IPS-18a (cell line): ENCODE measurements around the gene RIC8B.
"Not testable (repeated sequence)": the region's sequence is repeated elsewhere in the genome, so short reads cannot be mapped to it uniquely, and the experiment has no call there.

ENCODE experiments used
- H3K27ac ChIP-seq: one replicate; pipeline ENCODE4 v1.5.1; 2013; ENCODE audit warnings: low read length
- H3K27me3 ChIP-seq: one replicate; pipeline ENCODE4 v1.6.1; 2013; ENCODE audit warnings: mild to moderate bottlenecking, low read length; ENCODE audit not compliant: control insufficient read depth, insufficient read depth
- H3K36me3 ChIP-seq: one replicate; pipeline ENCODE4 v1.6.1; 2013; ENCODE audit warnings: low read depth, low read length; ENCODE audit not compliant: control insufficient read depth
- H3K4me1 ChIP-seq: one replicate; pipeline ENCODE4 v1.6.1; 2013; ENCODE audit warnings: low read depth, low read length; ENCODE audit not compliant: control insufficient read depth
- H3K4me3 ChIP-seq: one replicate; pipeline ENCODE4 v1.5.1; 2013; ENCODE audit warnings: low read length
- H3K9ac ChIP-seq: one replicate; pipeline ENCODE4 v1.6.1; 2013; ENCODE audit warnings: mild to moderate bottlenecking, low read length, moderate library complexity
- H3K9me3 ChIP-seq: one replicate; pipeline ENCODE4 v1.6.1; 2013; ENCODE audit warnings: low read depth, low read length; ENCODE audit not compliant: control insufficient read depth

Gene RIC8B

GRCh38 chr12:106911581-106911980 lies 137.1 kb downstream of the RIC8B start:
- H3K27ac ChIP-seq, result no peak overlapping the region
- no peak overlapping the region for H3K4me3 ChIP-seq
- H3K9ac ChIP-seq, result no peak overlapping the region
- no peaks in the 10 kb centered on the region for H3K9me3 ChIP-seq
- H3K4me1 ChIP-seq, result no peaks in the 10 kb centered on the region
- H3K36me3 ChIP-seq, result no peaks in the 10 kb centered on the region
- no peaks in the 10 kb centered on the region for H3K27me3 ChIP-seq

- Histone ChIP-seq H3K4me3 (no peak overlapping the region), H3K9ac (no peak overlapping the region), H3K27me3 (no peaks in the 10 kb centered on the region), H3K9me3 (no peaks in the 10 kb centered on the region), H3K4me1 (peaks cover 12% of the 10 kb centered on the region), H3K27ac (no peak overlapping the region), H3K36me3 (no peaks in the 10 kb centered on the region)
Measured at GRCh38 chr12:106913456-106913855, 139.0 kb downstream of the RIC8B start.

GRCh38 chr12:106914796-106915634 lies 140.5 kb downstream of the RIC8B start:
- H3K9ac ChIP-seq, result no peak overlapping the region
- H3K36me3 ChIP-seq, result no peaks in the 10 kb centered on the region
- no peak overlapping the region for H3K27ac ChIP-seq
- H3K4me3 ChIP-seq, result no peak overlapping the region
- no peaks in the 10 kb centered on the region for H3K9me3 ChIP-seq
- peaks cover 25% of the 10 kb centered on the region for H3K4me1 ChIP-seq
- no peaks in the 10 kb centered on the region for H3K27me3 ChIP-seq

GRCh38 chr12:106915635-106916026 lies 141.1 kb downstream of the RIC8B start:
- Histone ChIP-seq H3K36me3 (no peaks in the 10 kb centered on the region), H3K27me3 (no peaks in the 10 kb centered on the region), H3K27ac (no peak overlapping the region), H3K9ac (no peak overlapping the region), H3K4me1 (peaks cover 25% of the 10 kb centered on the region), H3K9me3 (no peaks in the 10 kb centered on the region), H3K4me3 (no peak overlapping the region)

GRCh38 chr12:106917503-106917902 lies 143.0 kb downstream of the RIC8B start:
- peaks cover 25% of the 10 kb centered on the region for H3K4me1 ChIP-seq
- H3K36me3 ChIP-seq, result no peaks in the 10 kb centered on the region
- no peak overlapping the region for H3K27ac ChIP-seq
- no peak overlapping the region for H3K4me3 ChIP-seq
- H3K9ac ChIP-seq, result no peak overlapping the region
- H3K9me3 ChIP-seq, result no peaks in the 10 kb centered on the region
- no peaks in the 10 kb centered on the region for H3K27me3 ChIP-seq

- peak overlapping the region; percentile 37 for H3K4me3 ChIP-seq
- no peak overlapping the region for H3K9ac ChIP-seq
- no peaks in the 10 kb centered on the region for H3K9me3 ChIP-seq
- H3K27me3 ChIP-seq, result no peaks in the 10 kb centered on the region
- no peak overlapping the region for H3K27ac ChIP-seq
- peaks cover 25% of the 10 kb centered on the region for H3K4me1 ChIP-seq
- H3K36me3 ChIP-seq, result no peaks in the 10 kb centered on the region
Measured at GRCh38 chr12:106918746-106919145, 144.3 kb downstream of the RIC8B start.

GRCh38 chr12:106919910-106920544 lies 145.5 kb downstream of the RIC8B start:
- H3K36me3 ChIP-seq, result no peaks in the 10 kb centered on the region
- H3K4me3 ChIP-seq, result peak overlapping the region; percentile 37
- H3K9me3 ChIP-seq, result no peaks in the 10 kb centered on the region
- H3K9ac ChIP-seq, result no peak overlapping the region
- H3K27ac ChIP-seq, result no peak overlapping the region
- no peaks in the 10 kb centered on the region for H3K27me3 ChIP-seq
- peaks cover 25% of the 10 kb centered on the region for H3K4me1 ChIP-seq

GRCh38 chr12:106921976-106922375 lies 147.5 kb downstream of the RIC8B start:
- H3K9me3 ChIP-seq, H3K4me3 ChIP-seq, H3K27me3 ChIP-seq, H3K36me3 ChIP-seq, H3K27ac ChIP-seq, H3K9ac ChIP-seq: not testable (repeated sequence)
- peaks cover 25% of the 10 kb centered on the region for H3K4me1 ChIP-seq

GRCh38 chr12:106923594-106923993 lies 149.1 kb downstream of the RIC8B start:
- H3K4me3 ChIP-seq, H3K36me3 ChIP-seq, H3K27ac ChIP-seq, H3K9me3 ChIP-seq, H3K27me3 ChIP-seq, H3K9ac ChIP-seq: not testable (repeated sequence)
- H3K4me1 ChIP-seq, result peaks cover 12% of the 10 kb centered on the region

- Histone ChIP-seq H3K27ac (no peak overlapping the region), H3K27me3 (no peaks in the 10 kb centered on the region), H3K4me1 (peaks cover 6% of the 10 kb centered on the region), H3K9ac (no peak overlapping the region), H3K9me3 (no peaks in the 10 kb centered on the region), H3K36me3 (no peaks in the 10 kb centered on the region), H3K4me3 (no peak overlapping the region)
Measured at GRCh38 chr12:106924268-106924861, 149.9 kb downstream of the RIC8B start.

- no peak overlapping the region for H3K9ac ChIP-seq
- H3K27ac ChIP-seq, result no peak overlapping the region
- H3K4me3 ChIP-seq, result no peak overlapping the region
- H3K36me3 ChIP-seq, result no peaks in the 10 kb centered on the region
- no peaks in the 10 kb centered on the region for H3K9me3 ChIP-seq
- H3K4me1 ChIP-seq, result no peaks in the 10 kb centered on the region
- no peaks in the 10 kb centered on the region for H3K27me3 ChIP-seq
Measured at GRCh38 chr12:106926657-106927056, 152.2 kb downstream of the RIC8B start.
